Measurements from ENCODE around the gene GLCE.

GRCh38 chr15:69215314-69216035, 55.0 kb downstream of the GLCE start:
- TF ChIP-seq CREB1 (CRISPR knock-in tag; IDR thresholded peaks at IDR 0.05) (no peak), CTCF (IDR thresholded peaks at IDR 0.05) (no peak), SMAD4 (CRISPR knock-in tag; IDR thresholded peaks at IDR 0.05) (no peak), TEAD1 (CRISPR knock-in tag; IDR thresholded peaks at IDR 0.05) (no peak), ZNF121 (CRISPR knock-in tag; IDR thresholded peaks at IDR 0.05) (no peak), SP1 (CRISPR knock-in tag; conservative IDR thresholded peaks at IDR 0.05) (no peak), CBFB (CRISPR knock-in tag; IDR thresholded peaks at IDR 0.05; ENCODE audit: low read depth) (no peak), ZNF396 (CRISPR knock-in tag; IDR thresholded peaks at IDR 0.05; ENCODE audit: borderline replicate concordance) (no peak)
- TF ChIP-seq, protein P1, sequence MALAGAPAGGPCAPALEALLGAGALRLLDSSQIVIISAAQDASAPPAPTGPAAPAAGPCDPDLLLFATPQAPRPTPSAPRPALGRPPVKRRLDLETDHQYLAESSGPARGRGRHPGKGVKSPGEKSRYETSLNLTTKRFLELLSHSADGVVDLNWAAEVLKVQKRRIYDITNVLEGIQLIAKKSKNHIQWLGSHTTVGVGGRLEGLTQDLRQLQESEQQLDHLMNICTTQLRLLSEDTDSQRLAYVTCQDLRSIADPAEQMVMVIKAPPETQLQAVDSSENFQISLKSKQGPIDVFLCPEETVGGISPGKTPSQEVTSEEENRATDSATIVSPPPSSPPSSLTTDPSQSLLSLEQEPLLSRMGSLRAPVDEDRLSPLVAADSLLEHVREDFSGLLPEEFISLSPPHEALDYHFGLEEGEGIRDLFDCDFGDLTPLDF (CRISPR knock-in tag; IDR thresholded peaks at IDR 0.05), result no peak
- TF ChIP-seq, protein P2, sequence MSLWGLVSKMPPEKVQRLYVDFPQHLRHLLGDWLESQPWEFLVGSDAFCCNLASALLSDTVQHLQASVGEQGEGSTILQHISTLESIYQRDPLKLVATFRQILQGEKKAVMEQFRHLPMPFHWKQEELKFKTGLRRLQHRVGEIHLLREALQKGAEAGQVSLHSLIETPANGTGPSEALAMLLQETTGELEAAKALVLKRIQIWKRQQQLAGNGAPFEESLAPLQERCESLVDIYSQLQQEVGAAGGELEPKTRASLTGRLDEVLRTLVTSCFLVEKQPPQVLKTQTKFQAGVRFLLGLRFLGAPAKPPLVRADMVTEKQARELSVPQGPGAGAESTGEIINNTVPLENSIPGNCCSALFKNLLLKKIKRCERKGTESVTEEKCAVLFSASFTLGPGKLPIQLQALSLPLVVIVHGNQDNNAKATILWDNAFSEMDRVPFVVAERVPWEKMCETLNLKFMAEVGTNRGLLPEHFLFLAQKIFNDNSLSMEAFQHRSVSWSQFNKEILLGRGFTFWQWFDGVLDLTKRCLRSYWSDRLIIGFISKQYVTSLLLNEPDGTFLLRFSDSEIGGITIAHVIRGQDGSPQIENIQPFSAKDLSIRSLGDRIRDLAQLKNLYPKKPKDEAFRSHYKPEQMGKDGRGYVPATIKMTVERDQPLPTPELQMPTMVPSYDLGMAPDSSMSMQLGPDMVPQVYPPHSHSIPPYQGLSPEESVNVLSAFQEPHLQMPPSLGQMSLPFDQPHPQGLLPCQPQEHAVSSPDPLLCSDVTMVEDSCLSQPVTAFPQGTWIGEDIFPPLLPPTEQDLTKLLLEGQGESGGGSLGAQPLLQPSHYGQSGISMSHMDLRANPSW (CRISPR knock-in tag; conservative IDR thresholded peaks at IDR 0.05; ENCODE audit: low read depth), result no peak

Measured in WTC11 (cell line).